Uterus (tissue), 2 donors: ENCODE measurements around the gene SUPT6H.

ENCODE experiments used
- CTCF ChIP-seq, 4 experiments: fragments of 200-600 bp in 2 of 4; fragments of 450-650 bp in 2 of 4; sonication (generic) in 2 of 4; IDR thresholded peaks; one replicate each; pipeline ENCODE4 v1.5.1; 2016 to 2019; ENCODE audit warnings: antibody characterized with exemption in 4 of 4, mild to moderate bottlenecking in 2 of 4, moderate library complexity in 1 of 4
- POLR2A ChIP-seq, 2 donors: fragments of 450-650 bp; IDR thresholded peaks; one replicate each; pipeline ENCODE4 v1.6.1; 2016; ENCODE audit warnings: antibody characterized with exemption in 2 of 2, mild to moderate bottlenecking in 1 of 2, moderate library complexity in 1 of 2

GRCh38 chr17:28693869-28694268, 31.9 kb downstream of the SUPT6H start:
- TF ChIP-seq CTCF (IDR thresholded peaks at IDR 0.05) (no peak), POLR2A (IDR thresholded peaks at IDR 0.05) (no peak)
